GM12801 (cell line): ENCODE measurements around the gene USP36.

Experiments
- TF ChIP-seq, protein P1 (sequence below): IDR thresholded peaks from one replicate; pipeline ENCODE4 v1.5.1; 2011; ENCODE audit warnings: control low read depth; ENCODE audit not compliant: insufficient read length; ENCODE audit errors: extremely low read depth

The USP36 gene

DNA sequence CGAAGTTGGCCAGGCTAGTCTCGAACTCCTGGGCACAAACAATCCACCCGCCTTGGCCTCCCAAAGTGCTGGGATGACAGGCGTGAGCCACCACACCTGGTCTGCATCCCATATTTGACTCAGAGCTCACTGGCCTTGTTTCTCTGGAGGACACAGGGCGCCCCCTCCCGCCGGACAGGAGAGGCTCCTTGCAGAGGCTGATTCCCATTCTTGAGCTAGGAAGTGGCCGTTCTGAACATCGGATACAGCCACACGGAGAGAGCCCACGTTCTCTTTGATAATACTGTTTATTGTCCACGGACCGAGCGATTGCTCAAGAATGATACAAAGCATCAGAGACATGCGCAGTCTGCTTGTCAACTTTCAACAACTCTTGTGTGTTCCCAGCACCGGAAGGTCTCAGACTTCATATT is 12.1 kb upstream of the USP36 start:
- TF ChIP-seq, protein P1, sequence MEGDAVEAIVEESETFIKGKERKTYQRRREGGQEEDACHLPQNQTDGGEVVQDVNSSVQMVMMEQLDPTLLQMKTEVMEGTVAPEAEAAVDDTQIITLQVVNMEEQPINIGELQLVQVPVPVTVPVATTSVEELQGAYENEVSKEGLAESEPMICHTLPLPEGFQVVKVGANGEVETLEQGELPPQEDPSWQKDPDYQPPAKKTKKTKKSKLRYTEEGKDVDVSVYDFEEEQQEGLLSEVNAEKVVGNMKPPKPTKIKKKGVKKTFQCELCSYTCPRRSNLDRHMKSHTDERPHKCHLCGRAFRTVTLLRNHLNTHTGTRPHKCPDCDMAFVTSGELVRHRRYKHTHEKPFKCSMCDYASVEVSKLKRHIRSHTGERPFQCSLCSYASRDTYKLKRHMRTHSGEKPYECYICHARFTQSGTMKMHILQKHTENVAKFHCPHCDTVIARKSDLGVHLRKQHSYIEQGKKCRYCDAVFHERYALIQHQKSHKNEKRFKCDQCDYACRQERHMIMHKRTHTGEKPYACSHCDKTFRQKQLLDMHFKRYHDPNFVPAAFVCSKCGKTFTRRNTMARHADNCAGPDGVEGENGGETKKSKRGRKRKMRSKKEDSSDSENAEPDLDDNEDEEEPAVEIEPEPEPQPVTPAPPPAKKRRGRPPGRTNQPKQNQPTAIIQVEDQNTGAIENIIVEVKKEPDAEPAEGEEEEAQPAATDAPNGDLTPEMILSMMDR: no peak

DNA sequence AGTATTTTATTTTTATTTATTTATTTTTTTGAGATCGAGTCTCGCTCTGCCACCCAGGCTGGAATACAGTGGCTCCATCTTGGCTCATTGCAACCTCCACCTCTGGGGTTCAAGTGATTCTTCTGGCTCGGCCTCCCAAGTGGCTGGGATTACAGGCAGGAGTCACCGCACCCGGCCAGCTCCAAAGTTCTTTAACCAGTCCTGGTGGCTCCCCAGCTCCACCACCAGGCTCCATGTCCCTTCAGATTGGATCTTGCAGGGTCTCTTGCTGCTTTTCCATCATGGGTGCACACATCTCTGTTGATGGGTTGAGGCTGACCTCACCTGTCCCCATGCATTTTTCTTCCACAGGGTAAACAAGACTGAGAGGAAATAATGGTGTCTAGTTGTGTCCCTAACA is 8.4 kb upstream of the USP36 start:
- TF ChIP-seq, protein P1: no peak

DNA sequence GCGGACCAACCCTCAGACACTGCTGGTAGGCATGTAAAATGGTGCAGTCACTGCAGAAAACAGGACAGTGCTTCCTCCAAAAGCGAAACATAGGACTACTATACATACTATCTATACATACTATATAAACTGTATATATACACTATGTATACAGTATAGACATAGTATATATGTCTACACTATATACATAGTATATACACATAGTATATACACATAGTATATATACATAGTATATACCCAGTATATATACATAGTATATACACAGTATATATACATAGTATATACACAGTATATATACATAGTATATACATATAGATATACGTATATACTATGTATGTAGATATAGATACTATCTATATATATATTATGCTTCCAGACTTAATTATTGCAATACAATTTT is 6.4 kb upstream of the USP36 start:
- TF ChIP-seq, protein P1: no peak

DNA sequence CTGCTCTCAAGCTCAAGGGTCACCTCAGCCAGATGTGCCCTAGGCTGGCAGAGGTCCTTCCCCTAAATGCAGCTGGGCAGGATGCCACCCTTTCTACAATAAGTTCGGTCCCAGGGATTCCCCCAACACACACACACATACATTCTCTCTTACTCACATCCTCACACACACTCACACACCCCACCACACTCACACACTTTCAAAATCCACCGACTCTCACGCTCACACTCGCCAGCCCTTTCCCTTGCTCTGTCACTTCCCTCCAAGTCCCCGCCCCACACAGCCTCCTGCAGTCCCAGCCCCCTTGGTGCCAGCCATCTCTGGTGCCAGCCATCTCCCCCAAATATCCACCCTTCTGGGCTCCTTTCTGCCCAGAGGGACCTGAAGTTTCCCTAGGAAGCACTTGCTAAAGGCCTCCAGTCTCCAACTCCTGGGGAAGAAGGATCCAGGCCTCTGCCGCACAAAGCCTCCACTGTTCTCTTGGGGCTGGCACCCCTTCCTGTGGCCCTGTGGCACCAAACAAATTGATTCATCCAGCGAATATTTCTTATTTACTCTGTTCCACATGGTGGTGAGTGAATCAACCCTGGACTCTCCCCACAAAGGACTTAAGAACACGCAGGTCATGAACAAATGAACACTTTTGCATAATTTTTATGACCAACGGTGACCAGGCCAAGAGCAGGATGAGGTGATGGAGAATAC is 3.8 kb upstream of the USP36 start:
- TF ChIP-seq, protein P1: no peak

DNA sequence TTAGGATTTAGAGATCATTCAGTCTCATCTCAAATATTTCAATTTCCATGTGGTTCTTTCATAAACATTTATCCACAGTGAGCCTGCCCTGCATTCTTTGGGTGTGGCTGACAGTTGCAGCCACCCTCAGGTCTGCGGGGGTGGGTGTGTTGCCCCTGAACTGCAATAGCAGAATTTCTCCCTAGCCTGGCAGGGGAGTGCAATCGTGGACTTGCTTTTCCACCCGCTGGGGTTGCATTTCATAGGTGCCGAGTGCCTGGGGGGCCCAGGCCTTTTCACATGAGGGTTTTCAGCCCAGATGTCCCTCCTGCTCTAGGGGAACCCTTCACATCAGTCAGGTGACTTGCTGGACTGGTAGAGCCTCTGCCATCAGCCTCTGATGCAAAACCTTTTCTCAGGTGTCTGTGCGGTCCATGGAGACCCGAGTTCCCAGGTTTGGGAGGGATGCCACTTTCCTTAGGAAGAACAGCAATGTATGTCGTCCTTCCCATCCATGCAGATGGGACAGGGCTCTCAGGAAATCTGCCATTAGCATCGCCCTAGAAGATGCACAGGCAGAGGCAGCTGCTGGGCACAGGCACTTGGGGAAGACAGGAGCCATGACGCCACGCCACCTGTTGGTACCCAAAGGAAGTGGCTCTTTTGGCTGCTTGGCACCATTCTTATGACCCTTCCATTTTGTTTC is 2.4 kb upstream of the USP36 start:
- TF ChIP-seq, protein P1: no peak

DNA sequence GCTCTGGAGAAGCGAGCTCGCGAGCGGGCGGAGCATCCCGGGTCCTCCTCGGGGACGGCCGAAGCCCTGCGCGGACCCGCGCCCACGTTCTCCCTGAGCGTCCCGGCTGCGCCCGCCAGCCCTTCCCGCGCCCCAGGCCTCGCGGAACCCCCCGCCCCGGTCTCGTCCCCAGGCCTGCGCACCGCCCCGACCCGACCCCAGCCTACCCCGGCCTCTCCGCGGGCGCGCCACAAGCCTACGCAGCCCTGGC is 159 bp downstream of the USP36 start:
- TF ChIP-seq, protein P1: no peak

DNA sequence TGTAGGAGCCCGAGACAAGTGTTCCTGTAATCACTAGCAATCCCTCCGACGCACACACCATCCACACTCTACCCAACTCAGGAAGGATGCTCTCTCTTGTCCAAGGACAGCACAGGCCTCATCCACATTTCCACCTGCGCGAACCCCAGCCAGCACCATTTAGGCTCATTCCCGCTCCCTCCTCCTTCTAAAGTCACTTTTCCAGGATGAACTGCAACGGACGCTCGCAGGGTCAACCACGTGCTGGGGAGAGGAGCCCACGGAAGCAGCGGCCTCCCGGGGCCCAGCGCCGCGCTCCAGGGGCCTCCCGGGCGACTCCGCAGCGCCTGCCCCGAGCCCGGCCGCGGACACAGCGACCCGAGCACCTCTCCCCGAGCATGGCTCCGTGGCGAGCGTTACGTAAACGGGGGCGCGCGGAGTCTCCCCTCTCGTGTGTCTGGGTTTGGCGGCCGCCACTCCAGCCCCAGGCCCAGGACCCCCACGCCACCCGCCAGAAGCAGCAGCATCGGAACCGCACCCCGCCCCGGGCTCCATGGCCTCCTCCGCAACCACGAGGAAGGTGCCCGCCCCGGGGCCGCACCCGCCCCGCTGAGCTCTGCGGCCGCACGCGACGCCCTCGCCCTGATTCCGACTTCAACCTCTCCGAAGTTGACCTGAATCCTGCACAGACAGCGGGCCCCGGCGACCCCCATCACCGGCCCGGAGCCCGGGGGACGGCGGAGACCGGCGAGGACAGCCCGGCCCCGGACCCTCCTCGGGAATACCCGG is 668 bp downstream of the USP36 start:
- TF ChIP-seq, protein P1: no peak
